ENCODE results near the gene R3HDM4. TPM values are rescaled to one million over a fixed set of nuclear protein-coding genes. Genes with fewer than 3 reads are reported as not detected.
"Not testable (repeated sequence)": the region's sequence is repeated elsewhere in the genome, so short reads cannot be mapped to it uniquely, and the experiment has no call there.

Gene R3HDM4
- polyA plus RNA-seq, 1 donor, result 28.6 TPM

DNA sequence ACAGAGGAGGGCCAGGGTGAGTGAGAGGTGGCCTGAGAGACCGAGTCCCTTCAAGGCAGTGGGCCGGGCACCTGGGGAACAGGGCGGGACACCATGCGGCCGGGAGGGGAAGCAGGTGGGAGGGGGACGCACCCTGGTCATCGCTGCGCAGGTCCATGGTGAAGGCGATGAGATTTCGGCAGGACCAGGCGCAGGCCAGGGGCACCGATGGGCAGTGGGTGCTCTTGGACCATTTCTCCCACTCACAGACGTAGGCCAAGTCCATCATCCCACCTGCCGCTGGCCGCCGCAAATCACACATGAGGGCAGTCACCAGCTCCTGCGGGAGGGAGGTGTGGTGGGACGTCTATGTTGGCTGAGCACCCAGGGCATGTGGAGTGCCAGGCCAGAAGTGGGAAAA, 22.2 kb downstream of the R3HDM4 start:
- DNase-seq, result no peak

DNA sequence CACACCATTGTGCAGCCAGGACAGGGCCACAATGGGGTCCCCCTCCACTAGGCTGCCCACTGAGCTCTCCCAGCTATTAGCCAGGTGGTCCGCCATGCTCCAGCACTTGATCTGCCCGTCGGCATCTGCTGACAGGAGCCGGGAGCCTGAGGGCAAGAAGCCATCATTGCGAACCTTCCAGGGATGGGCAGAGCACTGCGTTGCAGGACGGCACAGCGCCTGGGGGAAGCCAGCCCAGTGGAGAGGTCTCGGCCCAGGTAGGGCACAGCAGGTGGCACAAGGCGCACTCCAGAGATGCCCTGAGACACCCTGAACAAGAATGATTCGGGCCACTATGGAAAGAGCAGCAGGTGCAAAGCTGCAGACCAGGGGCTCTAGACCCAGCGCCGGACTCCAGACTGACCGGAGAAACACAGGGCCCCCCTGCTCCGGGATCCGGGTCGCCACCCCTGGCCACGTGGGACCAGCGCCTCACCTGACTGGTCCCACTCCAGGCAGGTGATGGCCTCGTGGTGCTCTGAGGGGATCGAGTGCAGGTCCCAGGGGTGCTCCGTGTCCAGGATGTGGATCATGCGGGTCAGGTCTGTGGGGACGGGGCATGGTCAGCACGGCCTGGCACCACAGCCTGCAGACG, 23.2 kb downstream of the R3HDM4 start:
- no peak for DNase-seq

DNA sequence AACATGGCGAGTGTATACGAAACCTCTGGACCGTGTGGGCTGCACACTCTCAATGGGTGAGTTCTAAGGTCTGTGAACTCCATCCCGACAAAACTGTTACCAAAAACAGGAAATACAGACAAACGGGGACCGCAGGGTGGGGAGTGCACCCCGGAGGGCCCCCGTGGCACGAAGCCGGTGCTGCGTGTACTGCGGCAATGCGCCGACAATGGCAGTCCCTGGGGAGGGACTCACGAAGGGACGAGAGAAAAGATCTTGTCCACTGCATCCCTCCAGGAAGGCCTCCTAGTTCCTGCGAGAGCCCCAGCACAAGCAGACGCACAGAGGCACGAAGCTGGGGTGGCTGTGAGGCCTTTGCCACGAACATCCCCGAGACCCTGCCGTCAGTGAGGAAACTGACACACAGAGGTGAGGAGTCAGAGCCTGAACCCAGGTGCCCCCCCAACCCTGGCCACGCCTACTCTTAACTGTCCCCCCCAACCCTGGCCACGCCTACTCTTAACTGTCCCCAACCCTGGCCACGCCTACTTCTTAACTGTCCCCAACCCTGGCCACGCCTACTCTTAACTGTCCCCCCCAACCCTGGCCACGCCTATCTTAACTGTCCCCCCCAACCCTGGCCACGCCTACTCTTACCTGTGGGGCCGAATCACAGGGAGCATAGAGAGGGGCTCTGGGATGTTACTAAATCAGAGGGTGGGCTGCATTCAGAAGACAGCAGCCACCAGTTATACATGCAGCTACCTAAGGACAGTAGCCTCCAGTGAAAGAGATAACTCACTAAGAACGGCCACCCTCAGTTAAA, 24.2 kb downstream of the R3HDM4 start:
- DNase-seq, result no peak

DNA sequence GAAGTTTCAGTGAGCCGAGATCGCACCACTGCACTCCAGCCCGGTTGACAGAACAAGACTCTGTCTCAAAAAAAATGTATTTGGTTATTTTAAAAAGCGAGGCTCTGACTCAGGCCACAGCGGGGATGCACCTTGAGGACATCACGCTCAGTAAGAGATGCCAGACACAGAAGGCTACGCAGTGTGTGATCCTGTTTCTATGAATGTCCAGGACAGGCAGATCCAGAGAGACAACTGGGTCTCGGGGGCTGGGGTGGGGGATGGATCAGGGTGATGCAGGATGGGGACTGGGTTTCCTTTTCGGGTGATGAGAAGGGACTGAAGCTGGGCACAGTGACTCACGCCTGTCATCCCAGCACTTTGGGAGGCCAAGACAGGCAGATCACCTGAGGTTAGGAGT, 25.4 kb downstream of the R3HDM4 start:
- no peak for DNase-seq

DNA sequence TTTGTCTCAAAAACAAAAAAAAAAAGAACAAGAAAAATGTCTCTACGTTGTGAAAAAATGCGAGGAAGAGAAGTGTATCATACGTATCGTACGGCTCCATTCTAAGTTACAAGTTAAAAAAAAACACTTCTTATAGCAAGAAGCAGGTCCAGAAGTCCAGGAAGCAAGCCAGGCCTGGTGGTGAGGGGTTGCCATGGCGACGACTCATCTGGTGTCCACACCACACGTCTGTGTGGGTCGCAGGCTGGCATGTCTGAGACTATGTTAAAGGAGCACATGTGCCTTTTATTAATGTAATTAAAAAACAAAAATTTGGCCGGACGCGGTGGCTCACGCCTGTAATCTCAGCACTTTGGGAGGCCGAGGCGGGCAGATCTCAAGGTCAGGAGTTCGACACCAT, 25.9 kb downstream of the R3HDM4 start:
- no peak for DNase-seq

DNA sequence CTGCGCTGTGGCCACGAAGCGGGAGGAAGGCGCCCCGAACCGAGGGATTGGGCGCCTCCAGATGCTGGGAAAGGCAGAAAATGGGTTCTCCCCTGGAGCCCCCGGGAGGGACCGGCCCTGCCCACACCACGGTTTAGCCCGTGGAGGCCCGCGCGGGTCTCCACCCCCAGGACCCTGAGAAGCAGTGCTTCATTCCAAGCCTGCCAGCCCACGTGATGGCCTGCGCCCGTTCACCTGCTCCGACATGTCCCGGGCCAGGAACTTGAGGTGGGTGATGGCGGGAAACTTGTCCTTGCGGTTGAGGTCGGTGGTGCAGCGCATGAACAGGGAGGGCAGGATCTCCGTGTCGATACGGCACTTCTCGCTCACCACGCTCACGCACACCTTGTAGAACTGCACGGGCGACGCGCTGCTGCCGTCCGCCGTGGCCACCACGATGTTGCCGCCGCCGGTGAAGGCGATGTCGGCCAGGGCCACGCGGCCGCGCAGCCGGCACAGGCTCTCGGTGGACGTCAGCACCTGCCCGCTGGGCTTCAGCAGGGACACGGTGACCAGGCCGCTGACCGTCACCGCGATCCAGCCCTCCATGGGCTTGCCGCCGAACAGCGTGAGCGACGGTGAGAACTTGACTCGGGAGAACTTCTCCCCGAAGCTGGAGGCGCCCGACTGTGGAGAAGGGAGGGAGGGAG, 27.3 kb downstream of the R3HDM4 start:
- no peak for DNase-seq

DNA sequence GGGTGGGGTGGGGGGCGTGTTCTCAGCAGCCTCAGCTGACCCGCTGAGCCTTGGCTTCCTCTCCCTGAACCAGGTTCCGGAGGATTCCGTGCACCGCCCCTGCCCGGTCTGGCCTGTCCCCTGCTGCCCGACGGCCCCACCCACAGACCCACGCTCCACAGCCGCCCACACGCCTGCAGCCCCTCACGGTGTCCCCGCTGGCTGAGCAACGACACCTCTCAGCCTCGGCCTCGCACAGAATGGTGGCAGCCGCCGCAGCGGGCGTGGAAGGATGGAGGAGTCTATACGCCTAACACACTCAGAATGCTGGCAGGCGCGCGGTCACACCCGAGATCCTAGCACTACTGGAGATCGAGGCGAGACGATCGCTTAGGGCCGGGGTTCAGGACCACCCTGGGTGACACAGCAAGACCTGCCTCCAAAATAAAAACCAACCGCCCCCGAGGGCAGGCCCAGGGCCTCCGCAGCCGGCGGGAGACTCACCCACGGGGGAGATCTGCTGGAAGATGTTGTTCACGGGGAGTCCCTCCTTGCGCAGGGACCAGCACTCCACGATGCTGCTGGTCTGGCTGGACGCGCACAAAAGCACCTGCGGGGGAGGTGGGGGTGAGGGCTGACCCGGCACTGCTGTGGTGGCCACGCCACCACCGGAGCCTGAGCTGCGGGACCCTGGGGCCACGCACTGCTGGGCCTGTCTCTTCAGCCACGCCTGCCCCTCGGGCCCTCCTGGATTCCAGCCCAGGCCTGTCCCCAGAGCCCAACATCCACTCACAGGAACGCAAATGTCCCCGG, 28.4 kb downstream of the R3HDM4 start:
- no peak for DNase-seq

DNA sequence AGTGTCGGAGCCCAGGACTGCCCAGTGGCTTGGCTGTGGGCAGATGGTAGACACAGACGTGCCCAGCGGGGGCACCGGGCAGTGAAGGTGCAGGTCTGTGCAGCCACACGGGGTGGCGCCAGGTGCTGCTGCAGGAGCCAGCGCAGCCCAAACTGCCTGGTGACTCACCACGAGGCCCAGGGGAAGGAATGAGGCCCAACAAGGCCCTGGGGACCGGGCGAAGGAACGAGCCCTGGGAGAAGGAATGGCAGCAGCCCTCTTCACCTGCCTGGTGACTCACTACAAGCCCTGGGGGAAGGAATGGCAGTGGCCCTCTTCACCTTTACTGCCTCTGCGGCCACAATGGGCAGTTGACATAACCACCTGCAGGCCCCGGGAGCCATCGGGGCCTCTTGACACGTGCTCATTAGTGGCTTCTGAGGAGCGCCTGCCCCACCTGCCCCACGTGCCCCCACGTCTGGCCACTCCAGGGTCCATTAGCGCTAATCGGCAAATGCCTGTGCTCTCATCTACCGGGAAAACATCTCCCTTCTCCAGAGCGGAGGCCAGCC, 29.3 kb downstream of the R3HDM4 start:
- no peak for DNase-seq

DNA sequence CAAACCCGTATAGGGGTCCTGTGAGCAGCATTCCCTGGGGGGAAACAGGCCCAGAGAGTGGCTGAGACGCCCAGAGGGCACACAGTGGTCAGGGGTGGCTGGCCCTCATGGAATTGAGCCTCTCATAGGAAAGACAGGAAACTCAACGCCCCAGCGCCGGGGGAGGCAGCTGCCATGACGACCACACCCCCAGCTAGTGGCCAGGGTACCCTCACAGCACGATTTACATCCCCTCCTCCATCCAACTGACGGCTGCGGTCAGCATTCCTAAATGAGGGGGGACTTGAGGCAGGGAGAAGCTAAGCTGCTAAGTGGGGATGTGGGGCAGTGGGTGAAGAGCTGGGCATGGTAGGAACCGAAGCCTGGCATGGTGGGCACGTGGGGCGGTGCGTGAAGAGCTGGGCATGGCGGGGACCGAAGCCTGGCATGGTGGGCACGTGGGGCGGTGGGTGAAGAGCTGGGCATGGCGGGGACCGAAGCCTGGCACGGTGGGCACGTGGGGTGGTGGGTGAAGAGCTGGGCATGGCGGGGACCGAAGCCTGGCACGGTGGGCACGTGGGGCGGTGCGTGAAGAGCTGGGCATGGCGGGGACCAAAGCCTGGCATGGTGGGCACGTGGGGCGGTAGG, 30.0 kb downstream of the R3HDM4 start:
- no peak for DNase-seq

DNA sequence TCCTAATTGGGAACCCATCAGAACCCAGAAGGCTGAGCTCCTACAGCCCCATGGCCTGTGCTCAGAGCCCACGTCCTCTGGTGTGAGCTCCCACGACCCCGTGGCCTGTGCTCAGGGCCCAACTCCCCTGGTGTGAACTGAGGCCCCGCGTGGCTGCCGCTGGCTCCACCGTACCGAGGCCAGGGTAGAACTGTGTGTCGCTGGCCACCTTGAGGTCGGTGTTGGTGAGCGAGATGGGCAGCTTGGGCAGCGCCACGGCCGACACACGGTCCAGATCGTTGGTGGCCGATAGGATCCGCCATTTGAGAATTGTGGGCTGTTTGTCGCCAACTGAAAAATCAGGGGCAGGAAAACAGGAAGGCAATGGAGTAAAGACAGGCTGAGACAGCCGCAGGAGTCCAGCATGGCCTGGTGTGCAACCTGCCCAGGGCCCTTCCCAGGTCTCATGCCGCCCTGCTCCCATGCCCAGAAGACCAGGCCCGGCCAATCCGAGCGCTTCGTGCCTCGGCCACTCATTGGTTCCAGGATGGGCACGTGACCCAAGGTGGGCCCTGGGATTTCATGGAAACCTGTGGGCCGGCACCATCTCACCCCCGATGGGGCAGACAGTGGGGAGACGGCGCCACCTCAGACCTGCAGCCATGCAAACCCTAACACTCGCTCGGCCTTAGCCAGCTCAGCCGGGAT, 31.5 kb downstream of the R3HDM4 start:
- no peak for DNase-seq

DNA sequence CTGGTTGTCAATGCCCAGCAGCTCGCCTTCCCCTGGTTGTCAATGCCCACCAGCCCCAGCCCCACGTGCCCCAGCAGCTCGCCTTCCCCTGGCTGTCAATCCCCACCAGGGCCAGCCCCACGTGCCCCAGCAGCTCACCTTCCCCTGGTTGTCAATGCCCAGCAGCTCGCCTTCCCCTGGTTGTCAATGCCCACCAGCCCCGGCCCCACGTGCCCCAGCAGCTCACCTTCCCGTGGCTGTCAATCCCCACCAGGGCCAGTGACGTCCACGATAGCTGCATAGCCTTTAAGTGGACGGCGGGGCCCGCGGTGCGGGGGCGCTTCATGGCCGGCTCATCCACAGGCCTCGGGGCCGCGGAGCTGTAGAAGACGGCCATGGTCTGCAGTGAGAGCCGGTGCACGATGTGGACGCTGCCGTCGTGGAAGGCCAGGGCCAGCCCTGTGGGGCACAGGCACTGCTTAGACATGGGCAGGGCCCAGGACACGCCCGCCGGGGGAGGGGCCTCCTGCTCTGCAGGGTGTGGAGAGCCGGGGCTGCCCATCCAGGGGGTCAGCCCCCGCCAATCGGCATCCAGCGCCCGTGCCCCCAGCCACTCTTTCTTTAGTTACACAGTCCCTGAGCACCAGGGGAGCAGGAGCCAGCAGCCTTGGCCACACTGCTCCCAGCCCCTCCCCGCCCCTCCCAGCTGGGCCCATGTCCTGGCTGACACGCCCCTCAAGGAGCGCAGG, 33.1 kb downstream of the R3HDM4 start:
- DNase-seq, result no peak

DNA sequence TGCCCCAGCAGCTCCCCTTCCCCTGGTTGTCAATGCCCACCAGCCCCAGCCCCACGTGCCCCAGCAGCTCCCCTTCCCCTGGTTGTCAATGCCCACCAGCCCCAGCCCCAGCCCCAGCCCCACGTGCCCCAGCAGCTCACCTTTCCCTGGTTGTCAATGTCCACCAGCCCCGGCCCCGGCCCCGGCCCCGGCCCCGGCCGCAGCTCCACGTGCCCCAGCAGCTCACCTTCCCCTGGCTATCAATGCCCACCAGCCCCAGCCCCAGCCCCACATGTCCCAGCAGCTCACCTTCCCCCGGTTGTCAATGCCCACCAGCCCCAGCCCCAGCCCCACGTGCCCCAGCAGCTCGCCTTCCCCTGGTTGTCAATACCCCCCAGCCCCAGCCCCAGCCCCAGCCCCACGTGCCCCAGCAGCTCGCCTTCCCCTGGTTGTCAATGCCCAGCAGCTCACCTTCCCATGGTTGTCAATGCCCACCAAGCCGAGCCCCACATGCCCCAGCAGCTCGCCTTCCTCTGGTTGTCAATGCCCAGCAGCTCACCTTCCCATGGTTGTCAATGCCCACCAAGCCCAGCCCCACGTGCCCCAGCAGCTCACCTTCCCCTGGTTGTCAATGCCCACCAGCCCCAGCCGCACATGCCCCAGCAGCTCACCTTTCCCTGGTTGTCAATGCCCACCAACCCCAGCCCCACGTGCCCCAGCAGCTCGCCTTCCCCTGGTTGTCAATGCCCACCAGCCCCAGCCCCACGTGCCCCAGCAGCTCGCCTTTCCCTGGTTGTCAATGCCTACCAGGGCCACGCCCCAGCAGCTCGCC, 34.1 kb downstream of the R3HDM4 start:
- not testable (repeated sequence) for DNase-seq

DNA sequence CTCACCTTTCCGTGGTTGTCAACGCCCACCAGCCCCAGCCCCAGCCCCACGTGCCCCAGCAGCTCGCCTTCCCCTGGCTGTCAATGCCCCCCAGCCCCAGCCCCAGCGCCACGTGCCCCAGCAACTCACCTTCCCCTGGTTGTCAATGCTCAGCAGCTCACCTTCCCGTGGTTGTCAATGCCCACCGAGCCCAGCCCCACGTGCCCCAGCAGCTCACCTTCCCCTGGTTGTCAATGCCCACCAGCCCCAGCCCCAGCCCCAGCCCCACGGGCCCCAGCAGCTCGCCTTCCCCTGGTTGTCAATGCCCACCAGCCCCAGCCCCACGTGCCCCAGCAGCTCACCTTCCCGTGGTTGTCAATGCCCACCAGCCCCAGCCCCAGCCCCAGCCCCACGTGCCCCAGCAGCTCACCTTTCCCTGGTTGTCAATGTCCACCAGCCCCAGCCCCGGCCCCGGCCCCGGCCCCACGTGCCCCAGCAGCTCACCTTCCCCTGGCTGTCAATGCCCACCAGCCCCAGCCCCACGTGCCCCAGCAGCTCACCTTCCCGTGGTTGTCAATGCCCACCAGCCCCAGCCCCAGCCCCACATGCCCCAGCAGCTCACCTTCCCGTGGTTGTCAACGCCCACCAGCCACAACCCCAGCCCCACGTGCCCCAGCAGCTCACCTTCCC, 34.9 kb downstream of the R3HDM4 start:
- not testable (repeated sequence) for DNase-seq

DNA sequence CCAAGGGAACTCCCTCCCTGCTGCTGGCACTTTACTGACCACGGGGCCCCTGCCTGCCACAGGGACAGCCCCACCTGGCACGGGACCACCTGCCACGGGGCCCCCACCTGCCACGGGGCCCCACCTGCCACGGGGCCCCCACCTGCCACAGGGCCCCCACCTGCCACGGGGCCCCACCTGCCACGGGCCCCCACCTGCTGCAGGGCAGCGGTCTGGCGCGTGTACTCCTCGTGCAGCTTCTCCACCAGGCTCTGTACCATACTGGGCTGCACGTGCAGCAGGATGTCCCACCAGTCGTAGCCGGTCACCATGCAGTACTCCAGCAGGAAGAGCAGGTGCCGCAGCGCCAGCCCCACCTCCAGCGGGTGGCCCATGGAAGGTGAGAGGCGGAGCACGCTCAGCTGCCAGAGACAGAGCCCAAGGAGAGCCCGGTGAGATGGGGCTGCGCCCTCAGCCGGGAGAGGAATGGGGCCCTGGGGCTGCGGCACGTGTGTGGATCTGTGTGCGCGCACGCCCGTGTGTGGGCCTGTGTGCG, 36.2 kb downstream of the R3HDM4 start:
- DNase-seq, result no peak

DNA sequence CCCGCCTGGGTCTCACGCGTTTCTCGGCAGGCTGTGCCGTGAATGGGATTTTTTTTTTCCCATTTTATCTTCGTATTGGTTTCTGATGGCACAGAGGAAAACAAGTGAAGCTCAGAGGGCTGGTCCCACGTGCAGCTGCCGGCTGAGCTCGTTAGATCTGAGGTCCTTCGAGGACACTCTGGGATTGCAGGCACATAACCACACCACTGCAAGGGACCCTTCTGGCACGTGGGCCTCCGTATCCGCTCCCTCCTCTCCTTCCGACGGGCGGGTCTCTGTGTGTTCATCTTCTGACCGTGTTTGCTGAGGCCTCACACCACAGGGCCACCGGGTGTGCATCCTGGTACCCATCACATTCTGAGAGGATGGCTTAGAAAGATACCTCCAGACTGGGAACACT, 36.9 kb downstream of the R3HDM4 start:
- no peak for DNase-seq

DNA sequence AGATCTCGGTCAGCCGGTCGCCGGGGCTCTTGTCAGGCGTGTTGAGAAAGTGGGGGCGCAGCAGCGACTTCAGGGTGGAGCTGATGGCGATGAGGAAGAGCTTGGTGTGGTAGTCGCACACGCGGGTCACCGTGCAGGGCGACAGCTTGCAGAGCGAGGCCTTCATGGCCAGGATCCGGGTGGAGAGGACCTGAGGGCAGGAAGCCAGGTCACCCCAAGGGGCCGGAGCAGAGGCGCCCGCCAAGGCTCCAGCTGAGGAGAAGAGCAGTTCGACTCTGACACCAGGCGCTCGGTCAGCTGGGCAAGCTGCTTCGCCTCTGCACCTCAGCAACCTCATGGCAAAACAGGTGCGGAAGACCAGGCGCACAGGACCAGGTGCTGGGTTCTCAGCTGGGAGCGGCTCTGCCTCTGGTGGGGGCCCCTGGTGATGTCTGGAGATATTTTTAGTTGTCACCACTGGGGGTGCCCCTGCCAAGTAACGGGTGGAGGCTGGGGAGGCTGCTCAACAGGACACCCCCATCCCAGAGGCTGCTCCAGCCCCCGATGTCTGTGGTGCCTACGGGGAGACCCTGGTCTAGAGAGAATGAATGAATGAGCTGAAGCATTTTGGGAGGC, 37.6 kb downstream of the R3HDM4 start:
- no peak for DNase-seq

DNA sequence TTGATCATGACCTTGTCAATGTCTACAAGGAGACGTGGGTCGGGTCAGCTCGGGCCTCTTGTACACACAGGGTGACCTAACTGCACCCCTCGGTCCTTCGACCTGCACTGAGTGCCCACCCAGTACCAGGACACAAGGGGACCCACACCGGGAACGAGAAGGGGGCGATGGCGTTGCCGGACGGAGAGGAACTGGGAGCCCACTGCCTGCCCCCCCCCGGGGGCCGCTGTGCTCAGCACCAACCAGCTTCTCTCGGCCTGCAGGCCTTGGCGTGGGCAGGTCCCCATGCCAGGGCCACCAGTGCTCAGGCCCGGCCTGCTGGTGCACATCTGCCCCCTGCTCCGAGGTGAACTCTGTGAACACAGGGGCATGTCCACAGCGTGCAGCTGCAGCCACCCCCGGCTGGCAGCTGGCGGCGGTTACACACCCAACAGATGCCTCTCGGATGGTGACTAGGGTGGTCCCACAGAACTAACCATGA, 39.4 kb downstream of the R3HDM4 start:
- no peak for DNase-seq

DNA sequence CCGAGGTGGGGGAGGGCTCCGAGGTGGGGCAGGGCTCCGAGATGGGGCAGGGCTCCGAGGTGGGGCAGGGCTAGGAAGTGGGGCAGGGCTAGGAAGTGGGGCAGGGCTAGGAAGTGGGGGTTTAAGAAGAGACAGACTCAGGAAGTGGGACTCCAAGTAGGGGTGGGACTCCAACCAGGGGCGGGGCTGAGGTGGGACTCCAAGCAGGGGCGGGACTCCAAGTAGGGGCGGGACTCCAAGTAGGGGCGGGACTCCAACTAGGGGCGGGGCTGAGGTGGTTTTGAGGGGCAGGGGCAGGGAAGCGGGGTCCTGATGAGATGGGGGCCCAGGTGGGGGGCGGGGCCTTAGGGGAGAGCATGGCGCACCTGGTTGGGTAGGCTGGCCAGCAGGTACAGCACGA, 39.9 kb downstream of the R3HDM4 start:
- DNase-seq, result no peak
